Activated CD4-positive, alpha-beta T cell treated with anti-CD3 and anti-CD28 coated beads, Interleukin-2, amount 50 U/mL, for 24 hours (primary cell): Measurements from ENCODE around the gene GRAMD4.

Experiments used
- DNase-seq, 2 donors: peaks; one replicate each; pipeline ENCODE4 v3.0.0-alpha.2; 2020; ENCODE audit warnings: low read depth in 1 of 2, low spot score in 1 of 2

The GRAMD4 gene

DNA sequence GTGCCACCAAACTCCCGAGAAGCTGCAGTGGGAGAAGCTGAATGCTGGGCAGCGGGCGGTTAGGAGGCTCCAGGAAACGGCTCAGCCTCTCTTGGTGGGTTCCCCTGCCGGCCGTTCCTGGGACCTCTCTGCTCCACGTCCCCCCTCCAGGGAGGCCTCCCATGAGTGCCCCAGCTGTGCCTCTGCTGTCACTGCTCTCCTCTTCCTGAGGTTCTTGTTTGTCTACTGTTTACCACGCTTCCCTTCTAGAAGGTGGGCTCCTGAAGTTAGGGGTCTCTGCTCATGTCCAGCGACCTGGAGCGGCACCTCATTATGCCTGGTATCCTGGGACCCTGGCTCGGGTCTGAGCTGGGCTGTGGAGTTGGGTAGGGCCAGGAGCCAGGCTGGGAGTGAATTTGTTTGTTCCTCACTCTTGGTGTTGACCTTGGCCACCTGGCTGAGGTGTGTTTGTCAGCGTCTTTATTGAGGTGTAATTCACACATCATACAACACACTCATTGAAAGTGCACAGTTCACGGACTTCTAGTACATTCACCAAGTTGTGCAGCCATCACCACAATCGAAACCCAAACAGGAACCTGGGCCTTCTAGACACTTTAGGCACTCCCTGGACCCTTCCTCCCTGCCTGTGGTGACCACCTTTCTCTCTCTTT is 37.8 kb upstream of the GRAMD4 start:
- no peak for DNase-seq

DNA sequence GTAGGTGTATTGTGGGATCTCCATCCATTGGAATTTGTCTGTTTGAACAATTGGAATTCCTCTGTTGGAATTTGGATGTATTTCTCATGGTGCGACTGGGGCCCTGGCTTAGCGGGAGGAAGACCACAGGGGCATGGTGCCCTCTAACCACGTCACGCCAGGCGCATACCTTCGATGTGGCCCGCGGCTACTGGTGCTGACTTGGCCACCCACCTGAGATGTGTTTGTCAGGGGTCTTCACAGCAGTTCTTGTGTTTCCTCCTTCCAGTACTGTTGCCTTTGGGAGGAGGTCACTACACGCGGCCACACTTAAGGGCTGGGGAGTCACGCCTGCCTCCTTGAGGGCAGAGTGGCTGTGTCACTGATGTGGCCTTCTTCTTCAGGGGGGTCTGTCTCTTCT is 36.6 kb upstream of the GRAMD4 start:
- no peak for DNase-seq

DNA sequence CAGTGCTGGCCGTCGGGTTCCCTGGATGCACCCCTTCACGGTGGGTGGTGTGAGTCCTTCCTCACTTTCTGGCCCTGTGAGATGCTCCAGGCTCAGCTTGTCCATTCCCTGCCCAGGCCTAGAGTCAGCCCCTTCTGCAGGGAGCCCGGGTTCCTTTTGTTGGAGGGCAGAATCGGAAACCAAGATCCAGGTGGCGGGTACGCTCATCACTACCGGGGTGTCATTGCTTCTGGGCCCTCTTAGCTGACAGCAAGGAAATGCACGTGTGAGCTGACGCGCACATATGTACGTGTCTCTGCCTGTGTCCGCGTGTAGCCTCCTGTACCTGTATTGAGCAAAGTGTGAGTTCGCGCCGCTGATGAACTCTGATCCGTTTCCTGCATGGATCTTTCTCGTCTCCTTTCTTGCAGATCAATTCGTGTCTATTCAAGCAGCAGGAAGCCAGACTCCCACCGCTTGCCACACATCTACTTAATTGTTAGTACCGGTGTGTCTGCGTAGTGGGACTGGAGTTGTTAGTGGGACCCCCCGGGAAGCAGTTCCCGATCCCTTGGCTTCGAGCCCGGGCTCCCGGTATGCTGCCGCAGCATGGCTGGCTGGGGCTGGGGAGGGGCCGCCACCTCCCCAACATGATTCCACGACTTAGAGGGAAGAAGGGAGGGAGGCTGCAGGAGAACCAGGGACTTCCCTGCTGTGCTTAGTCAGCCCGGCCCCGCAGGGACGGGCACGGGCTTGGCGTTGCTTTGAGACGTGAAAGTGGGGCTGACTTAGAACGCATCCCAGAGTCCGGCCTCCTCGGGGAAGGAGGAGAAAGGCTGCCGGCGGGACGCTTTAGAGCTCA is 35.9 kb upstream of the GRAMD4 start:
- DNase-seq, result no peak

DNA sequence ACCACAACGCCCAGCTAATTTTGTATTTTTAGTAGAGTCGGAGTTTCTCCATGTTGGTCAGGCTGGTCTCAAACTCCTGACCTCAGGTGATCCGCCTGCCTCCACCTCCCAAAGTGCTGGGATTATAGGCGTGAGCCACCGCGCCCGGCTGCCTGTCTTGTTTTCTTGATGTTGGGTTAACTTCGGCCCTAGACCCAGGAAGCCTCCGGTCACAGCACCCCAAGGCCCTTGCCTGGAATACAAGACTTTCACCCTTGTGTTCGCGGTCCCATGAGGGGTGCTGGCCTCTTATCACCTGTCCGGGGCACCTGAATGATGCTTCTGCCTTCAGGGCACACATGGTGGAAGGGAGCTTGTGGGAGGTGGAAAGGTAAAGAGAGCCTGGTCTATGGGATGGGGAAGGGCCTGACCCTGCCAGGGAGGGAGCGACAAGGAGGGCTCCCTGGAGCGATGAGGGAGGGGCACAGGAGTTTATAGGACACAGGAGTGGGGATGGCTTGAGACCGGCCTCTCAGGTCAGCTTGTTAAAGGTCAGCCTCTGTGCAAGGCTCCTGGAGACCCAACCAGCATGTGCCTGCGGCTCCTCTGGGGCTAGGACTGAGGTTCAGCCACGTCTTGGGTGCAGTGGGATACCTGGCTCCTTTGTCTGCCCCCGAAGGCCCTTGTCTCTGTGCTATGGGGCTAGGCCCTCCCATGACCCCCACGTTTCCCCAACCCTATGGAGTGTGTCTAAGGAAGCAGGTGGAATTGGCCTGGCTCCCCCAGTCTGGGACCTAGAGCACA is 34.7 kb upstream of the GRAMD4 start:
- DNase-seq, result no peak

DNA sequence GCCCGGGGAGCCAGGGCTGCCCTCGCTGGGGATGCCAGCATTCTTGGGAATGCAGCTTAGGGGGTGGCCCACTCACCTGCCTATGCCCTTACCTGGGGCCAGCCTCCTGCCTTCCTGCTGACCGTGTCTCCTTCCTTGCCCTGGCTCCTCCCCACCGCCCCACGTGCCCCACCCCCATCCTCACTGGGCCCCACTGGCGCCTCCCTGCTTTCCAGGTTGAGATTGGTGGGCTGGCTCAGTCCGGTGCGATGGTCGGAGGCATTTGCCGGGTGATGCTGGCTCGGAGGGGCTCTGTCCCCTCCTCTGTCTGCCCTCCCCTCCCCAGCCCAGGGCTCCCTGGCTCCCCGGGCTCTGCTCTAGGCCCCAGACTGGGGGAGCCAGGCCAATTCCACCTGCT is 34.1 kb upstream of the GRAMD4 start:
- no peak for DNase-seq

DNA sequence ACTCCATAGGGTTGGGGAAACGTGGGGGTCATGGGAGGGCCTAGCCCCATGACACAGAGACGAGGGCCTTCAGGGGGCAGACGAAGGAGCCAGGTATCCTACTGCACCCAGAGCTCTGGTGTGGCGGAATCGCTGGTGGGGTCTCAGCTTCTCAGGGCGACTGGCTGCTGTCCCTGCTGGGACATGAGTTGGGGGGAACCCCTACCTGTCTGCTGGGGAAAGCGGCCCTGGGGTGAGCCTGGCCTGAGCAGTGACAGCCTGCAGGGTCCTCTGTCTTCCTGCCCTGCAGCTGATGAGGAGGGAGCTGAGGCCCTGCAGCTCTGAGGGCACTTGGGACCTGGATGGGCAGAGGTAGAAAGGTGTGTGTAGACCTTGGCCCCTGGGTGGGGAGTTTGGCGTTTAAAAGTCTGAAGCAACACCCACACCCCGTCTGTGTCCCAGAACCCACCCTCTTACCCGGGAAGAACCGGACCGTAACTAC is 33.6 kb upstream of the GRAMD4 start:
- DNase-seq, result no peak

DNA sequence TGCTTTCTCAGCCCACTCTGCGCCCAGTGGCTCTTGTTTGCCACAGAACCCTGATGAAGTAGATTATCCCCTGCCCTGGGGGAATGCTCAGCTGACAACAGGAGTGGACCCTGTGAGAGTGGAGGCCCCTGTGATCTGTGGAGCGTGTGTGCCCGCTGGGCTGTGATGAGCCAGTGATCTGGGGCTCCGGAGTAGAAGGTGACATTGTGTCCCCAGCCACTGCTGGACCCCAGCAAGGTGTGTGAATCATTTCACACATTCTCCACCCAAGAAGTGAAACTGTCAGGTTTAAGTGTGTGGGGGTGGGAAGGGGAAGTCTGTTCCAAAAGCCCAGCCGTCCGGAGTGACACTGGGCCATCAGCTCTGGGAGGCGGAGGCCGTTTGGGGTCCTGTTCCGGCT is 33.1 kb upstream of the GRAMD4 start:
- DNase-seq, result no peak

DNA sequence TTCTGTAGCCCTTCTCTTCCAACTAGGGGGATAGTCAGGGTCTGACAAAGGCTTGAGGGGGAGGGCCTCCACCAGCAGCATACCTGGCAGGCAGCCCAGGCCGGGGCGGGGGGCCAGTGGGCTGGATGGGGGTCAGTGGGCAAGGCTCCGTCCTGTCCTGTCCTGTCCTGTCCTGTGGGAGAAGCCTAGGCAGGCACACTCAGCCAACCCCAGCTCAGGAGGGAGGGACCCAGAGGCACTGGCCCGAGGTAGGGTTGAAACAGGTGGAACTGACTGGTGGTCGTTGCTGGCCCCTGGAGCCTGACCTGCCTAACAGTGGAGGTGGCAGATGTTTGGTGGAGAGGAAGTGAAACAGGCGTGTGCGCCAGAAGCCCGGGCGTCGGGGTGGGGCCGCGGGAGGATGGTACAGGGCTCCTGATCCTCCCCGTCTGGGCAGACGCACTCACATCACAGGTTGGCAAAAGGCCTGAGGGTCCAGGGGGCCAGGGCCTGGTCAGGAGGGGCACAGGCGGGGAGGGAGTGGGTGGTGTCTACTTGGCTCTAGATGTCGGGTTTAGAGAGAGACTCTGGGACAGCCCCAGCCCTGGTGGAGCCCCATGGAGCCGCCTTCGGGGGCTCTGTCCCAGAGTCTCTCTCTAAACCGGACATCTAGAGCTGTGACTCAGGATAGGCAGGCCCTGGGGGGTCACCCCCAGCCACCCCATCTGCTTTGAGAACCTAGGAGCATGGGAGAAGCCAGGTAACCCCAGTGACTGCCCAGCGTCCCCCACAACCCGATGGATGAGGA is 32.5 kb upstream of the GRAMD4 start:
- DNase-seq, result no peak

DNA sequence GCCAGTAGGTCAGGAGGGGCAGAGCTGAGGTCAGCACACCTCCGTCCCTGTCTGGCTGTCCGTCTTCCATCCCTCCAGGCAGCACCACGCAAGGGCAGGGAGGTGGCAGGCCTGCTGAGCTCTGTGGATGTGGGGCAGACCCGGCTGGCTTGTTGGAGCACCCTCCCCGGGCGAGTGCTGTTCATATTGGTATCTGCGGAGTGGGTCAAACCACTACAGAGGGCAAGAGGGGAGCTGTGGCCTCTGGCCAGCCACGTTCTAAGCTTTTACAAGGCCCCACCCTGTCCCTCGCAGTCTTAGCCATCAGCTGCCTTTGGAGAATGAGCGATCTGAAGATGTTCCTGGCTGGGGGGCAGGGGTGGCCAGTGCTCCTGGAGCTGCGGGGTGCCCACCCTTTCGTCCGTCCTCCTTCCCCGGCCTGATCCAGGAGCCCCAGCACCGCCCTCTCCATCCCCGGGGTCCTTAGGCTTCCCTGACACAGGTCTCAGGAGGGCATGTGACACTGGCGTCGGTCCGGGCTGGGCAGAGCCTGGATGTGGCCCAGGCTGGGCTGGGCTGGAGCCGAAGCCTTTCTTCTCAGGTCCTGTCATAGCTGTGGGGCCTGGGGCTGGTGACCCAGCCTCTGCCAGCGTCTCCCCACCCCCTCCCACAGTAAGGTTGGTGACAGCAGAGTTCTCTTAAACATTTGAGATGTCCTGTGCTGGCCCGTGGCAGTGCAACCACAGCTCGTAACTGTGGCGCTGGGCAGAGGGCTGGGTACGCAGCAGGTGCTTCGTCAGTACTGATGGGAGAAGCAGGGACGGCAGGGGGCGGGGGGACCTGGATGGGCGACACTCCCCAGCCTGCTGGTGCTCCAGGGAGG is 31.7 kb upstream of the GRAMD4 start:
- DNase-seq, result no peak

DNA sequence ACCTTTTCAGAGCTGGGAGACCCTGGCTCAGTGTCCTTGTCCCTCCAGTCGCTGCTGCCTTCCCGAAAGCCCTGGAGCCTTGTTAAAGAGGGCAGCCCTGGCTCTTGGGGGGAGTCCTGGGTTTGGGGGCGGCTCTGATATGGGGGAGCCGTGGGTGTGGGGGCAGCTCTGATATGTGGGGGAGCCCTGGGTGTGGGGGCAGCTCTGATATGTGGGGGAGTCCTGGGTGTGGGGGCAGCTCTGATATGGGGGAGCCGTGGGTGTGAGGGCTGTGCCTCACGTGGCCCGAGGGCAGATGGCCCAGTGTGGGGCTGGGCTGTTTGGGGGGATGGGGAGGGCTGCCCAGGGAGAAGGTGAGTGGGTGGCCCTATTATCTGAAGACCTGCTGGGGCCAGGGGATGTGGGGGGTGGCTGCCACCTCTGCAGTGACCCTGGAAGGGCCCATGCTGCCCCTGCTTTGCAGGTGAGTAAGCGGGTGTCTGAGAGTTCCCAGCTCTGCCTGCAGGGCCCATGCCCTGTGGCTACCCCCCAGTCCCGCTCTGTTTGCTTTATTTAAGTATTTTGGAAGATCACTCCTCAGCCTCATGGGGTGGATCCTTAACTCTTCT is 30.9 kb upstream of the GRAMD4 start:
- DNase-seq, result no peak

DNA sequence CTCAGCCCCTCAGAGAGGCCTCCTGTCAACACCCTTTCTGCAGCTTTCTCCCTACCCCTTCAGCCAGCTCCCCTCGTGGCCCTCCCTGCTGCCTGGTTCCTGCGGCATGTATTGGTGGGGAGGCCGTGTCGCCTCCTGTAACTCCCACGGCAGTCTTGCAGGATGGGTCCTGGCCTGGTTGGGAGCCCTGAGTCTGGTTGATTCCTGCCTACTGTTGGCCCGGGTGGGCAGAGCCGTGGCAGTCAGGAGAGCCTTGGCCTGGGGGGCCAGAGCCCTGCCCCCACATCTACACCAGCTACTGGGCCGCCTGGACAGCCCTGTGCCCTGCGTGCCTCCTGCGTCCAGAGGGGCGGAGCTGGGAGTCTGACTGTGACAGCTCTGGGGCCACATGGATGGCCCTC is 30.3 kb upstream of the GRAMD4 start:
- DNase-seq, result no peak

DNA sequence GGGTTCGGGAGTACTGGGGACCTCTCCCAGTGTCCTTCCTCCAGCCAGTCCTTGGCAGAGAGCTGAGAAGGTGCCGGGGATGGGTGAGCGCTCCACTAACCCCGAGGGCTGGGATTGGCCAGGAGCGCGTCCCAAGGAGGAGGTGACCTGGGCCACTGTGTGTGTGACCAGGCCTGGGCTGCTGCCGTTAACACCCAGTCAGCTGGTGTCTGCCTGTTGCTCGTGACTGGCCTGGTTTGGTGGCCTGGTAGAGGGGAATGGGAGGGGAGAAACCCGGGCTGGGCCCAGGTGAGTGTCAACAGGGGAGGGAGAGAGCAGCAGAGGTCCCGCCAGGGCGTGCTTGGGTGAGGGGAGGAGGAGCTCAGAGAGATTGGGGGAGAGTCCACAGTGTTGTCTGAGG is 29.9 kb upstream of the GRAMD4 start:
- no peak for DNase-seq

DNA sequence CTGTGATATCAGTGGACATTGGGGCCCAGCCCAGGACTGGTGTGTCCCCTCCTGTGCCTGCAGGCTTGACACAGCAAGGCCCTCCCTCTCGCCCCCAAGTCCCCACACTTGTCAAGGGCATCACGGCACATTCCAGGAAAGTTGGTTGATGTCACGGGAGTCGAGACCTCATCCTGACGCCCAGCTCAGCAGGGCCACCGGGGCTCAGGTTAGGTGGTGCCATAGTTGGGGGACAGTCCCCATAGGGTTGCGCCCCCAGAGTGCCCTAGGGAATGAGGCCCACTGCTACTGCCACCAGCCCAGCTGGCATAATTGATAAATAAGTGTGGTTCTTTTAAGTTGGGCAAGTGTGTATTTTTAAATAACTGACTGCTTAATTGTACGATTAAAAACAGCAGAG is 28.3 kb upstream of the GRAMD4 start:
- no peak for DNase-seq

DNA sequence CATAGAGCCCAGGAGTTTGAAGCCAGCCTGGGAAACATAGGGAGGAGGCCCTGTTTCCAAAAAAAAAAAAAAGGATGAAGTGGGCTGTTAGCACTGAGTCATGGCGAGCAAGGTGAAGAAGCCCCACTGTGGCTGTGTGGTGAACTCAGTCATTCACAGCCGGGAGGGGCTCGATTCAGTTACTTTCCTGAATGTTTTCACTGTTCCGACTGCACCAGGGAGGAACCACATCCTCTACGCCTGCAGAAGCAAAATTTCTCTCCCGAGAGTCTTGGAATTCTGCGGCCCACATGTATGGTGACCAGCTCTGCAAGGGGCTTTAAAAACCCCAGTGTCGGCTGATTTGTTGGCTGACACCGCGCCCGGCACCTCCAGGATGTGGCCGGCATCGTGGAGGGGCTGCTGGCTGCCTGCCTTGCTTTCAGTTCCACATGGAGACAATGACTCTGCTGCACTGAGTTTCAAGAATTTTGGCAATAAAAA is 27.8 kb upstream of the GRAMD4 start:
- DNase-seq, result peak in 1 of 2 donors; percentile 46

DNA sequence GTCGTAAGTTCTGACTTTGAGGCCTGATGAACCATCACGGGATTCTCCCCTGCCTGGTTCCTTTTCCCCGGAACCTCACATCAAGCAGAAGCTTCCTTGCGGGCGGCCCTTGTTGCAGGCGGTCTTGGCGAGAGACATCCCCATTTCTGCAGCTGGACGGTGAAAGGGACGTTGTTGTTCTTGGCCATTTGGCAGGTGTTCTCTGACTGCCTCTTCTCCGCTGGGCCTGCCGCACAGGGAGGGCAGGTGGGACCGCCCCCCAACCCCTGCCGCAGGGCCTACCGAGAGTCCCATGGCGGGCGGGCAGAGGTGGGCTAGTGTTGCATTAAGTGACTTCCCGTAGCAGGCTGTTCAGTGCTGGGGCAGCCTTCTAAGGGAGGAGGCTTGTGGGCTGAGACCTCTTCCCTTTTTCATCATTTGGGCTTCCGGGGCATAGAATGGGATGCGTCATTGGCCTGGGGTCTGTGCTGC is 26.9 kb upstream of the GRAMD4 start:
- no peak for DNase-seq

DNA sequence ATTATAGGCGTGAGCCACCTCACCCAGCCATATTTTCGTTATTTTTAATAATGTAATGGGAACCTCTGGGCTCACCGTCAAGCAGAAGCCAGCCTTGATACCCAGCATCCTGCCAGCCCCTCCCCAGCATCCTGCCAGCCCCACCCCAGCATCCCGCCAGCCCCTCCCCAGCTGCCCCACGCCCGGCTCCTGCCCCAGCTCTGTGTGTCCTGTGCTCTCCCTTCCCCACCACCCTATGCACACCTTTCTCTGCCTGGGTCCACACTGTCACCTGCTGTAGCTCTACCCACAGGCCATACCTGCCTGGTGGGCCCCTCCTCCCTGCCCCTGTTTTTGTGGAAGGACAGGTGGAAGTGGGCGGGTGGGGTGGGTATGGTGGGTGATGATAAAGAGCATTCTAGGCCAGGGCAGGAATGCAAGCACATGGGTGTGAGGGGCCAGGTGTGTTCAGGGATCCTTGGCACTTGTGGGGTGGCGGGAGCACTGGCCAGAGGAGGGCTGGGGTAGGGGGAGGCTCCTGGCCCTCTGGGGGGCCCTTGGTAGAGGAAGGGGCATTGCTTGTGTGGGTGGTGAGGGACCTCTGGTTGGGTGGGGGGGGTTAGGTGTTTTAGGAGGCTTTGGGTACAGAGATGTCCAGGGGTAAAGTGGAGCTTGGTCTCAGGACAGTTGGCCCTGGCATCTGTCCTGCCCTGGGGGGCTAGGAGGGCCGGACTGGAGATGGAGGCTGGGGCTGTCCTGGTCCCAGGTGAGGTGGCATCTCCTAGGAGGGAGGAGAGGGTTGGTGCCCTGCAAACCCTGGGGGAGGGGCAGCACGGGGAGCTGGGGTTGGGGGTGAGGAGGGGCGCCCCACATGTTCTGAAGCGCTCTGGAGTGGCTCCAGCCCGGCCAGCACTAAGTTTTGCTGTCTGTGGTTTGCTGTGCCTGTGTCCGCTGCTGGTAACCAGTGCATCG is 25.9 kb upstream of the GRAMD4 start:
- no peak for DNase-seq

DNA sequence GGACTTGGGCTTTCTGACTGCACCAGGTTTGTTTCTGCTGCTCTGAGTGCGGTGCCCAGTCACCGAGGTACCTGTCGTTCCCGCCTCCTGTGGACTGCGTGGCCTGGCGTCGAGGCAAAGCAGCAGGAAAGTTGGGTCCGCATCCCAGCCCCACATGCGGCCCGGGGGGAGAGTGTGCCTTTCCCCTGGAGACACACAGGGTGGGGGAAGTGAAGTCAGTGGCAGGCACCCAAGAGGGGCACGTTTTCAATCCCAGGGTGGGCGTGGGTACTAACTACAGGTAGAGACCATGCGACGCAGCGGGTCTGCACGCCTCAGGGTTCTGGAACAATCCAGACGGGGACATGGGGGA is 25.3 kb upstream of the GRAMD4 start:
- no peak for DNase-seq

DNA sequence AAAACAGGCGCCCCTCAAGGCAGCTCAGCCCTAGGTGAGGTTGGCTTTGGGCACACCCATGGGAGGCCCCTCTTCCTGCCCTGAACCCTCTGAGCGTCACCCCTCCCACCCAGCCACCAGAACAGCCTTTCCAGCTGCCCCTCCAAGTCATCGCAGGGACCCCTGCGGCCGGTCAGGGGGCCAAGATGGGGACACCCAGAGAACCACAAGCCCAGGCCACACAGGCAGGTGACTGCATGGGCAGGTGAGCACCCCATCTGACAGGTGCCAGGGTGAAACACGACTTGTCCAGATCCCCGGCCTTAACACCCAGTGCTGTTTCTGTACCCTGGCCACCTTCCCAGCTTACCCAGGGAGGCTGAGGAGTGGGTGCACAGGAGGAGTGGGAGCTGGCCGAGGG is 24.6 kb upstream of the GRAMD4 start:
- no peak for DNase-seq
